M059J (cell line): ENCODE data around the gene SLFN13. TPM values are rescaled to one million over a fixed set of nuclear protein-coding genes. Genes with fewer than 3 reads are reported as not detected.
A peak's percentile ranks its signal among the peaks of the same experiment; 100 is the strongest.
"Not testable (repeated sequence)": the region's sequence is repeated elsewhere in the genome, so short reads cannot be mapped to it uniquely, and the experiment has no call there.

Source experiments
- DNase-seq: peaks from one replicate; pipeline ENCODE4 v3.0.0-alpha.2; 2012; ENCODE audit warnings: low read depth
- total RNA-seq: library from RNA; depleted of rRNA; stranded (reverse); fragments of >200 nt; shearing (Covaris generic); gene quantifications from 2 replicates; pipeline ENCODE4 v1.2.3, GENCODE V29; 2014; rRNA removed

The SLFN13 gene
- total RNA-seq, 1 experiment from 2014 or later = 23.2 TPM

GRCh38 chr17:35433075-35433894 is 15.3 kb downstream of the SLFN13 start:
- peak; percentile 100 for DNase-seq

GRCh38 chr17:35432176-35433074 is 16.1 kb downstream of the SLFN13 start, which contains the start of gene SLFN12:
Gene SLFN12 (minus strand): TSS chr17:35432500. CDS start chr17:35423028, 9,472 bp downstream.
- DNase-seq = peak; percentile 96

- no peak for DNase-seq
Measured at GRCh38 chr17:35429702-35430101, 18.9 kb downstream of the SLFN13 start.

GRCh38 chr17:35428229-35428628 is 20.3 kb downstream of the SLFN13 start:
- DNase-seq = no peak

- DNase-seq = peak; percentile 30
Measured at GRCh38 chr17:35423761-35424160, 24.8 kb downstream of the SLFN13 start.

GRCh38 chr17:35421069-35421468 is 27.5 kb downstream of the SLFN13 start:
- DNase-seq = not testable (repeated sequence)

GRCh38 chr17:35416659-35417058 is 31.9 kb downstream of the SLFN13 start:
- no peak for DNase-seq

GRCh38 chr17:35414707-35415106 is 33.9 kb downstream of the SLFN13 start:
- DNase-seq = not testable (repeated sequence)

- no peak for DNase-seq
Measured at GRCh38 chr17:35414247-35414646, 34.3 kb downstream of the SLFN13 start.

- no peak for DNase-seq
Measured at GRCh38 chr17:35407531-35407930, 41.0 kb downstream of the SLFN13 start.

- no peak for DNase-seq
Measured at GRCh38 chr17:35406568-35406967, 42.0 kb downstream of the SLFN13 start.

- DNase-seq = no peak
Measured at GRCh38 chr17:35404360-35404759, 44.2 kb downstream of the SLFN13 start.

GRCh38 chr17:35393783-35394182 is 54.8 kb downstream of the SLFN13 start:
- not testable (repeated sequence) for DNase-seq

GRCh38 chr17:35390663-35391062 is 57.9 kb downstream of the SLFN13 start:
- no peak for DNase-seq

GRCh38 chr17:35390156-35390555 is 58.4 kb downstream of the SLFN13 start:
- no peak for DNase-seq

GRCh38 chr17:35387496-35387895 is 61.1 kb downstream of the SLFN13 start:
- DNase-seq = no peak

Other genes with a start within 250 kb of the SLFN13 start
- gene SLFN5, start 205.7 kb downstream of the SLFN13 start, total RNA-seq = 52.8 and 79.4 TPM in 2 replicates
- gene SLFN11, start 75.1 kb downstream of the SLFN13 start, total RNA-seq = 49.2 and 82.0 TPM in 2 replicates
- 39.4 and 39.6 TPM in 2 replicates for gene SLFN12, start 16.3 kb downstream of the SLFN13 start, total RNA-seq
- 0.37 and 1.4 TPM in 2 replicates for gene SLFN12L, start 88.9 kb upstream of the SLFN13 start, total RNA-seq
- not detected in 2 replicates for gene SLFN14, start 112.1 kb upstream of the SLFN13 start, total RNA-seq
- 7.0 and 8.8 TPM in 2 replicates for gene PEX12, start 129.8 kb upstream of the SLFN13 start, total RNA-seq
- gene AP2B1, start 138.6 kb upstream of the SLFN13 start, total RNA-seq = 48.5 and 75.5 TPM in 2 replicates